ENCODE results near the gene C1orf56. TPM values are rescaled to one million over a fixed set of nuclear protein-coding genes. Genes with fewer than 3 reads are reported as not detected.
A peak's percentile ranks its signal among the peaks of the same experiment; 100 is the strongest.

Gene C1orf56
- total and polyA plus RNA-seq, 10 of the 15 experiments (the other 5 are each of a cell fraction or from before 2014, with no cell fraction given), result 0.22 to 15.5 (median 1.5) TPM

GRCh38 chr1:151070474-151071276 is 23.1 kb downstream of the C1orf56 start, which contains the start of gene GABPB2 (continued):
- TF ChIP-seq ELK1 (IDR thresholded peaks at IDR 0.05; ENCODE audit: low read depth, low read length) (peak; percentile 41; the same call in 1 of the 2 replicates), E4F1 (IDR thresholded peaks at IDR 0.05; ENCODE audit: borderline replicate concordance, partially characterized antibody) (peak; percentile 94), PML (IDR thresholded peaks at IDR 0.05; ENCODE audit: low read length) (peak; percentile 85; the same call in 1 of the 2 replicates), IRF4 (IDR thresholded peaks at IDR 0.05; ENCODE audit: low read depth, low read length) (peak; percentile 80), KDM1A (IDR thresholded peaks at IDR 0.05; ENCODE audit: borderline replicate concordance) (no peak), SUPT20H (IDR thresholded peaks at IDR 0.05; ENCODE audit: borderline replicate concordance, control insufficient read depth, low read depth, low read length) (no peak), CHD1 (IDR thresholded peaks at IDR 0.05; ENCODE audit: low read depth, low read length) (no peak), NRF1 (conservative IDR thresholded peaks at IDR 0.05; ENCODE audit: low read depth, low read length) (no peak), POU2F2 (IDR thresholded peaks at IDR 0.05; ENCODE audit: borderline replicate concordance, low read depth, low read length) (peak; percentile 87; the same call in 1 of the 3 replicates), CREM (IDR thresholded peaks at IDR 0.05; ENCODE audit: low read depth) (peak; percentile 97), NR2C1 (IDR thresholded peaks at IDR 0.05) (peak; percentile 44), SMAD1 (IDR thresholded peaks at IDR 0.05; ENCODE audit: low read depth, partially characterized antibody) (peak; percentile 65), CUX1 (IDR thresholded peaks at IDR 0.05; ENCODE audit: insufficient replicate concordance, low read depth, low read length) (no peak), BRCA1 (IDR thresholded peaks at IDR 0.05; ENCODE audit: low read depth, low read length) (peak; percentile 36; the same call in 1 of the 2 replicates), STAT1 (conservative IDR thresholded peaks at IDR 0.05) (peak; percentile 98), JUND (IDR thresholded peaks at IDR 0.05; ENCODE audit: low read depth, low read length) (no peak), REST (IDR thresholded peaks at IDR 0.05; ENCODE audit: low read depth, low read length) (no peak)

All from GM12878 (cell line).